ENCODE results near the gene SMARCE1. TPM values are rescaled to one million over a fixed set of nuclear protein-coding genes. Genes with fewer than 3 reads are reported as not detected.

SMARCE1 gene
- total and polyA plus RNA-seq, 9 of the 15 experiments (the other 6 are each of a cell fraction or from before 2014, with no cell fraction given) = 64.1 to 142 (median 114) TPM

DNA sequence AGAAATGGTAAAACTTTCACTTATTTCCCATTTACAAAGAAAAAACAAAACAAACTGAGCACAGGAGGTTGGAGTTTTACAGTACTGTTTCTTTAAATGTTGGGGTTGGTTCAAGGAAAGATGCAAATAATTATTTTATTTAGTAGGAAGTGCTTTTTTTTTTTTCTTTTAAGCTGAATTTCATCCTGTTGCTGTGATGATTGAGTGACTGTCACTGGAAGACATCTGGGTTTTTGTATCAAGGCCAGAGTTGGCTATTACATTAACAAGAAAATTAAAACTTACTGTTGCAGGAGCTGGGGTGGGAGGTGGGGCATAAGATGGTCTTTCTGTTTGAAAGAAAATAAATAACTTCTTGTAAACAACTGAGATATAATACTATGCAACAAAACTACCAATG is 2.3 kb downstream of the SMARCE1 start:
- no peak overlapping the region for H3K4me3 ChIP-seq
- peaks cover 58% of the 10 kb centered on the region for H3K36me3 ChIP-seq (ENCODE audit: control insufficient read depth, insufficient read depth, low read length)
- no peaks in the 10 kb centered on the region for H3K9me3 ChIP-seq (replicated peaks; ENCODE audit: control insufficient read depth, insufficient read depth, low read depth, low read length)
- intact Hi-C loops (cut with micrococcal nuclease) (no loop called here), in situ Hi-C loops (cut with MboI) (no loop called here)
- H3K79me2 ChIP-seq (ENCODE audit: control insufficient read depth, insufficient read depth, low read length) = peaks cover 75% of the 10 kb centered on the region
- H3K4me1 ChIP-seq (replicated peaks in 1 of 2; ENCODE audit: control insufficient read depth in 2 of 2, insufficient read depth in 2 of 2, low read length in 2 of 2) = peaks cover 11 to 14% of the 10 kb centered on the region in 2 experiments; a peak in 3 of 5 replicates
- no peak overlapping the region for H3K27ac ChIP-seq (ENCODE audit: extremely low read depth, low read depth, low read length)
- ChIA-PET CTCF (ENCODE audit: low intra/inter-chr PET ratio) (no interaction called here), POLR2A (interaction anchor here (3.8 to 5.9 kb wide), 2 partner anchors 13 to 20 kb away, joined by 30 to 55 read pairs; no protein-coding TSS in a partner anchor)
- no peak overlapping the region for H2AFZ ChIP-seq (ENCODE audit: low read depth, low read length)
- no TSS peak for BruUV-seq (replicated peaks)
- DNase-seq (ENCODE audit: extremely low read depth in 1 of 4, low spot score in 3 of 4) (no peak), FAIRE-seq (no peak), ATAC-seq (no peak)
- H3K9me1 ChIP-seq (ENCODE audit: control insufficient read depth, insufficient read depth, low read length) = no peaks in the 10 kb centered on the region
- H3K27me3 ChIP-seq (ENCODE audit: control insufficient read depth in 2 of 2, insufficient read depth in 2 of 2, low read length in 2 of 2) = no peaks in the 10 kb centered on the region
- H3K4me2 ChIP-seq (ENCODE audit: insufficient read depth, low read length) = no peak overlapping the region
- 0 out of 2 replicates have a peak, but pooled peaks cover 2% of the 10 kb centered on the region for H4K20me1 ChIP-seq (replicated peaks; ENCODE audit: control insufficient read depth, insufficient read depth, low read length)
- H3K9ac ChIP-seq (ENCODE audit: insufficient read depth in 1 of 2, low read depth in 2 of 2, low read length in 2 of 2) = no peak overlapping the region
- no peak for TF ChIP-seq RBM25 (IDR thresholded peaks at IDR 0.05; ENCODE audit: low read depth, low read length, severe bottlenecking)
- TF ChIP-seq, protein P1, sequence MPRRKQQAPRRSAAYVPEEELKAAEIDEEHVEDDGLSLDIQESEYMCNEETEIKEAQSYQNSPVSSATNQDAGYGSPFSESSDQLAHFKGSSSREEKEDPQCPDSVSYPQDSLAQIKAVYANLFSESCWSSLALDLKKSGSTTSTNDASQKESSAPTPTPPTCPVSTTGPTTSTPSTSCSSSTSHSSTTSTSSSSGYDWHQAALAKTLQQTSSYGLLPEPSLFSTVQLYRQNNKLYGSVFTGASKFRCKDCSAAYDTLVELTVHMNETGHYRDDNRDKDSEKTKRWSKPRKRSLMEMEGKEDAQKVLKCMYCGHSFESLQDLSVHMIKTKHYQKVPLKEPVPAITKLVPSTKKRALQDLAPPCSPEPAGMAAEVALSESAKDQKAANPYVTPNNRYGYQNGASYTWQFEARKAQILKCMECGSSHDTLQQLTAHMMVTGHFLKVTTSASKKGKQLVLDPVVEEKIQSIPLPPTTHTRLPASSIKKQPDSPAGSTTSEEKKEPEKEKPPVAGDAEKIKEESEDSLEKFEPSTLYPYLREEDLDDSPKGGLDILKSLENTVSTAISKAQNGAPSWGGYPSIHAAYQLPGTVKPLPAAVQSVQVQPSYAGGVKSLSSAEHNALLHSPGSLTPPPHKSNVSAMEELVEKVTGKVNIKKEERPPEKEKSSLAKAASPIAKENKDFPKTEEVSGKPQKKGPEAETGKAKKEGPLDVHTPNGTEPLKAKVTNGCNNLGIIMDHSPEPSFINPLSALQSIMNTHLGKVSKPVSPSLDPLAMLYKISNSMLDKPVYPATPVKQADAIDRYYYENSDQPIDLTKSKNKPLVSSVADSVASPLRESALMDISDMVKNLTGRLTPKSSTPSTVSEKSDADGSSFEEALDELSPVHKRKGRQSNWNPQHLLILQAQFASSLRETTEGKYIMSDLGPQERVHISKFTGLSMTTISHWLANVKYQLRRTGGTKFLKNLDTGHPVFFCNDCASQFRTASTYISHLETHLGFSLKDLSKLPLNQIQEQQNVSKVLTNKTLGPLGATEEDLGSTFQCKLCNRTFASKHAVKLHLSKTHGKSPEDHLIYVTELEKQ (CRISPR knock-in tag; IDR thresholded peaks at IDR 0.05) = no peak
- TF ChIP-seq ZNF830 (CRISPR knock-in tag; IDR thresholded peaks at IDR 0.05) = no peak
- TF ChIP-seq RBM22 (IDR thresholded peaks at IDR 0.05; ENCODE audit: low read depth, low read length, poor library complexity, severe bottlenecking) = no peak
- no peak for TF ChIP-seq HDAC2 (IDR thresholded peaks at IDR 0.05)
- TF ChIP-seq, protein P2, sequence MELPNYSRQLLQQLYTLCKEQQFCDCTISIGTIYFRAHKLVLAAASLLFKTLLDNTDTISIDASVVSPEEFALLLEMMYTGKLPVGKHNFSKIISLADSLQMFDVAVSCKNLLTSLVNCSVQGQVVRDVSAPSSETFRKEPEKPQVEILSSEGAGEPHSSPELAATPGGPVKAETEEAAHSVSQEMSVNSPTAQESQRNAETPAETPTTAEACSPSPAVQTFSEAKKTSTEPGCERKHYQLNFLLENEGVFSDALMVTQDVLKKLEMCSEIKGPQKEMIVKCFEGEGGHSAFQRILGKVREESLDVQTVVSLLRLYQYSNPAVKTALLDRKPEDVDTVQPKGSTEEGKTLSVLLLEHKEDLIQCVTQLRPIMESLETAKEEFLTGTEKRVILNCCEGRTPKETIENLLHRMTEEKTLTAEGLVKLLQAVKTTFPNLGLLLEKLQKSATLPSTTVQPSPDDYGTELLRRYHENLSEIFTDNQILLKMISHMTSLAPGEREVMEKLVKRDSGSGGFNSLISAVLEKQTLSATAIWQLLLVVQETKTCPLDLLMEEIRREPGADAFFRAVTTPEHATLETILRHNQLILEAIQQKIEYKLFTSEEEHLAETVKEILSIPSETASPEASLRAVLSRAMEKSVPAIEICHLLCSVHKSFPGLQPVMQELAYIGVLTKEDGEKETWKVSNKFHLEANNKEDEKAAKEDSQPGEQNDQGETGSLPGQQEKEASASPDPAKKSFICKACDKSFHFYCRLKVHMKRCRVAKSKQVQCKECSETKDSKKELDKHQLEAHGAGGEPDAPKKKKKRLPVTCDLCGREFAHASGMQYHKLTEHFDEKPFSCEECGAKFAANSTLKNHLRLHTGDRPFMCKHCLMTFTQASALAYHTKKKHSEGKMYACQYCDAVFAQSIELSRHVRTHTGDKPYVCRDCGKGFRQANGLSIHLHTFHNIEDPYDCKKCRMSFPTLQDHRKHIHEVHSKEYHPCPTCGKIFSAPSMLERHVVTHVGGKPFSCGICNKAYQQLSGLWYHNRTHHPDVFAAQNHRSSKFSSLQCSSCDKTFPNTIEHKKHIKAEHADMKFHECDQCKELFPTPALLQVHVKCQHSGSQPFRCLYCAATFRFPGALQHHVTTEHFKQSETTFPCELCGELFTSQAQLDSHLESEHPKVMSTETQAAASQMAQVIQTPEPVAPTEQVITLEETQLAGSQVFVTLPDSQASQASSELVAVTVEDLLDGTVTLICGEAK (IDR thresholded peaks at IDR 0.05) = no peak
- TF ChIP-seq, protein P2 (CRISPR knock-in tag; IDR thresholded peaks at IDR 0.05) = no peak
